NCI-H82 (cell line): Measurements from ENCODE around the gene HDAC7.
A peak's percentile ranks its signal among the peaks of the same experiment; 100 is the strongest.

Source experiments
- DNase-seq: peaks from one replicate; lab custom pipeline; 2025; lab: John Stamatoyannopoulos, UW

The HDAC7 gene

GRCh38 chr12:47778881-47779280, 40.8 kb downstream of the HDAC7 start:
- DNase-seq: peak; percentile 29

- DNase-seq: no peak
Observed at GRCh38 chr12:47777741-47778558, 41.8 kb downstream of the HDAC7 start.

- DNase-seq: no peak
Observed at GRCh38 chr12:47777151-47777550, 42.6 kb downstream of the HDAC7 start.

- DNase-seq: no peak
Observed at GRCh38 chr12:47776471-47777143, 43.1 kb downstream of the HDAC7 start.

GRCh38 chr12:47775100-47775911, 44.4 kb downstream of the HDAC7 start:
- DNase-seq: peak; percentile 17

- DNase-seq: no peak
Observed at GRCh38 chr12:47774663-47775062, 45.0 kb downstream of the HDAC7 start.

GRCh38 chr12:47773858-47774580, 45.7 kb downstream of the HDAC7 start:
- peak; percentile 47 for DNase-seq

- peak; percentile 72 for DNase-seq
Observed at GRCh38 chr12:47773062-47773857, 46.4 kb downstream of the HDAC7 start, which contains the start of gene SLC48A1. SLC48A1 (plus strand) TSS chr12:47773238; CDS start chr12:47773305, 67 bp downstream.

GRCh38 chr12:47772738-47773061, 47.0 kb downstream of the HDAC7 start:
- no peak for DNase-seq

- no peak for DNase-seq
Observed at GRCh38 chr12:47772094-47772660, 47.5 kb downstream of the HDAC7 start.

GRCh38 chr12:47771304-47771703, 48.4 kb downstream of the HDAC7 start:
- no peak for DNase-seq

- DNase-seq: no peak
Observed at GRCh38 chr12:47770086-47770726, 49.5 kb downstream of the HDAC7 start.

GRCh38 chr12:47769234-47770085, 50.2 kb downstream of the HDAC7 start:
- DNase-seq: no peak

- no peak for DNase-seq
Observed at GRCh38 chr12:47768323-47768811, 51.3 kb downstream of the HDAC7 start.

- DNase-seq: peak; percentile 63
Observed at GRCh38 chr12:47767216-47767724, 52.4 kb downstream of the HDAC7 start.

- no peak for DNase-seq
Observed at GRCh38 chr12:47766502-47767215, 53.0 kb downstream of the HDAC7 start.

GRCh38 chr12:47763481-47764346, 56.0 kb downstream of the HDAC7 start:
- peak; percentile 35 for DNase-seq
